ENCODE measurements around the gene MUS81. TPM values are rescaled to one million over a fixed set of nuclear protein-coding genes. Genes with fewer than 3 reads are reported as not detected.

The MUS81 gene
- total and polyA plus RNA-seq, 2 experiments from 2014 or later: 23.8 to 47.0 TPM

GRCh38 chr11:65895482-65895981 lies 35.3 kb downstream of the MUS81 start:
- Histone ChIP-seq H3K36me3 (replicated peaks; ENCODE audit: insufficient read depth, low read depth) (no peaks in the 10 kb centered on the region), H3K4me1 (ENCODE audit: insufficient read depth) (peaks cover 29% of the 10 kb centered on the region), H3K9me3 (ENCODE audit: low read depth) (no peaks in the 10 kb centered on the region), H3K27ac (no peak overlapping the region), H3K4me2 (no peak overlapping the region), H3K9me2 (replicated peaks; ENCODE audit: insufficient read depth) (no peaks in the 10 kb centered on the region), H2AFZ (no peak overlapping the region), H3K79me2 (peaks cover 8% of the 10 kb centered on the region), H4K20me1 (ENCODE audit: insufficient read depth, poor library complexity, severe bottlenecking) (no peaks in the 10 kb centered on the region), H3K27me3 (peaks cover 15% of the 10 kb centered on the region), H3K4me3 (no peak overlapping the region)
- no peak for DNase-seq (ENCODE audit: low spot score)
- no peak for TF ChIP-seq EZH2phosphoT487 (IDR thresholded peaks at IDR 0.05; ENCODE audit: low read depth, severe bottlenecking, unreplicated experiment)
- no peak for TF ChIP-seq CTCF (IDR thresholded peaks at IDR 0.05; ENCODE audit: poor library complexity)
- no peak for TF ChIP-seq EZH2 (IDR thresholded peaks at IDR 0.05; ENCODE audit: borderline replicate concordance)
- WGBS (ENCODE audit: low lambda C conversion rate, missing lambda C conversion rate): 94% methylated on average over 5 of the region's 5 CpGs

DNA sequence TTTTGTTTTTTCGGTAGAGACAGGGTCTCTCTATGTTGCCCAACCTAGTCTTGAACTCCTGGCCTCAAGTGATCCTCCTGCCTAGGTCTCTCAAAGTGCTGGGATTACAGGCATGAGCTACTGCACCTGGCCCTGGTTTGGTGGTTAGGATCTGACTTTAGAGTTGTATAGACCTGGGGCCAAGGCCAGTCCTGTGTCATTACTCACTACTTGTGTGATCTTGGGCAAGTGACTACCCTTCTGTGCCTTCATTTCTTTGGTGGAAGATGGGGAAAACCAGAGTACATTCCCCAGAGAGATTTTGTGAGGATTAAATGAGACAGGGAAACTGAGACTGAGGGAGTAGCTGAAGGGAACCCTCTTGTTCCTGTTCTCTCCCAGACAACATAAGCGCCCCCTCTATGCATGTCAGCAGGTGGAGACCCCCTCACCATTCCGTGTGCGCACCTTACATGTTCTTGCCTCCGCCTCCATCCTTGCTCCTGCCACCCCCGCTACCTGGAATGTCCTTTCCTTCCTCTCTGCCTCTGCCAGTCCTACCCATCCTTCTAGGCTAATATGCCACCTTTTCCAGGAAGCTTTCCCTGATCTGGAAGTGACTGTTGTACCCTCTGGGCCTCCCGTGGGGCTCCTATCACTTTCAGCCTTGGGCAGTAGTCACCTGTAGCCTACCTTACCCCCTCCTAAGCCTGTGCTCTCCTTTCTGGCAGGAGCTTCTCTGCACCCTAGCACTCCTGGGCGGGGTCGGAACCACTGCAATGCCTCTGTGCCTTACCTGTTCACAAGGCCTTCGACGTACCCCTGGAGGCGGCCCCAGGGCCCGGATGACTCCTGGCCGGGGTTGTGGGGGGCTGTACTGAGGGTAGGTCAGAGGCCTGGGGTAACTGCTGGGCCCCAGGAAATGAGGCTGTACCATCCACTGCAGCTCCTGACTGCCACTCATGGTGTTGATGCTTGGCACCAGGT lies 36.1 kb downstream of the MUS81 start:
- peaks cover 21% of the 10 kb centered on the region for H3K4me1 ChIP-seq (ENCODE audit: insufficient read depth)
- H4K20me1 ChIP-seq (ENCODE audit: insufficient read depth, poor library complexity, severe bottlenecking): no peaks in the 10 kb centered on the region
- peaks cover 21% of the 10 kb centered on the region for H3K27me3 ChIP-seq
- H3K79me2 ChIP-seq: peaks cover 8% of the 10 kb centered on the region
- H3K4me3 ChIP-seq: no peak overlapping the region
- H3K9me3 ChIP-seq (ENCODE audit: low read depth): no peaks in the 10 kb centered on the region
- WGBS (ENCODE audit: low lambda C conversion rate, missing lambda C conversion rate): 87% methylated on average over 14 of the region's 14 CpGs
- no peaks in the 10 kb centered on the region for H3K36me3 ChIP-seq (replicated peaks; ENCODE audit: insufficient read depth, low read depth)
- H3K9me2 ChIP-seq (replicated peaks; ENCODE audit: insufficient read depth): no peaks in the 10 kb centered on the region
- TF ChIP-seq EZH2phosphoT487 (IDR thresholded peaks at IDR 0.05; ENCODE audit: low read depth, severe bottlenecking, unreplicated experiment): no peak
- no peak for TF ChIP-seq EZH2 (IDR thresholded peaks at IDR 0.05; ENCODE audit: borderline replicate concordance)
- no peak for TF ChIP-seq CTCF (IDR thresholded peaks at IDR 0.05; ENCODE audit: poor library complexity)
- no peak overlapping the region for H3K4me2 ChIP-seq
- DNase-seq (ENCODE audit: low spot score): no peak
- H2AFZ ChIP-seq: no peak overlapping the region
- H3K27ac ChIP-seq: no peak overlapping the region

DNA sequence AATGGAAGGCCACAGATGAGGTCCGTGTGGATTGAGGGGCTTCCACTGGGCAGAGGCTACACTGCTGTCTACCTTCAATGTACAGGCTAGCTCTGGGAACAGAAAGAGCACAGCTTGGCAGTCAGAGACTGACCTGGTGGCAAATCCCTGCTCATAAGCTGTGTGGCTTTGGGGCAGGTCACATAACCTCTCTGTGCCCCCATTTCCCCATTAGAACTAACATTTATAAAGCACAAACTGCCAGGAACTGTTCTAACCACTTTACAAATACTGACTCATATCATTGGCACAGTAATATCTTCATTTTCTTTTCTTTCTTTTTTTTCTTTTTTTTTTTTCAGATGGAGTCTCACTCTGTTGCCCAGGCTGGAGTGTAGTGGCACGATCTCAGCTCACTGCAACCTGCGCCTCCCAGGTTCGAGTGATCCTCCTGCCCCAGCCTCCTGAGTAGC lies 36.8 kb downstream of the MUS81 start:
- Histone ChIP-seq H2AFZ (no peak overlapping the region), H3K36me3 (replicated peaks; ENCODE audit: insufficient read depth, low read depth) (no peaks in the 10 kb centered on the region), H4K20me1 (ENCODE audit: insufficient read depth, poor library complexity, severe bottlenecking) (no peaks in the 10 kb centered on the region), H3K9me2 (replicated peaks; ENCODE audit: insufficient read depth) (no peaks in the 10 kb centered on the region), H3K4me1 (ENCODE audit: insufficient read depth) (peaks cover 14% of the 10 kb centered on the region), H3K27ac (no peak overlapping the region), H3K4me3 (no peak overlapping the region), H3K27me3 (peaks cover 25% of the 10 kb centered on the region), H3K9me3 (ENCODE audit: low read depth) (no peaks in the 10 kb centered on the region), H3K79me2 (peaks cover 3% of the 10 kb centered on the region), H3K4me2 (no peak overlapping the region)
- TF ChIP-seq CTCF (IDR thresholded peaks at IDR 0.05; ENCODE audit: poor library complexity) (no peak), EZH2phosphoT487 (IDR thresholded peaks at IDR 0.05; ENCODE audit: low read depth, severe bottlenecking, unreplicated experiment) (no peak), EZH2 (IDR thresholded peaks at IDR 0.05; ENCODE audit: borderline replicate concordance) (no peak)
- WGBS (ENCODE audit: low lambda C conversion rate, missing lambda C conversion rate): 92% methylated on average over 4 of the region's 4 CpGs
- DNase-seq (ENCODE audit: low spot score): no peak
